Gastroesophageal sphincter (tissue), 3 donors: Measurements from ENCODE around the gene ARFIP2.

ENCODE experiments used
- CTCF ChIP-seq, 4 experiments: fragments of 200-600 bp in 2 of 4; fragments of 450-650 bp in 2 of 4; sonication (generic) in 1 of 4; IDR thresholded peaks; one replicate each; pipeline ENCODE4 v1.5.1; 2017 to 2019; ENCODE audit warnings: antibody characterized with exemption in 4 of 4, mild to moderate bottlenecking in 2 of 4, moderate library complexity in 2 of 4
- POLR2A ChIP-seq, 2 donors: fragments of 450-650 bp; IDR thresholded peaks; one replicate each; pipeline ENCODE4 v1.6.1; 2017; ENCODE audit warnings: antibody characterized with exemption in 2 of 2, mild to moderate bottlenecking in 2 of 2, moderate library complexity in 1 of 2
- POLR2AphosphoS5 ChIP-seq: sonication (generic); formaldehyde crosslinking; IDR thresholded peaks from one replicate; pipeline ENCODE4 v1.6.1; 2017; ENCODE audit warnings: antibody characterized with exemption

GRCh38 chr11:6498544-6498943, 17.4 kb upstream of the ARFIP2 start:
- TF ChIP-seq CTCF (IDR thresholded peaks at IDR 0.05) (no peak), POLR2AphosphoS5 (no peak), POLR2A (IDR thresholded peaks at IDR 0.05) (no peak)
